ENCODE measurements around the gene C1QL1.

The C1QL1 gene

GRCh38 chr17:44967907-44968224, 237 bp downstream of the C1QL1 start:
- TF ChIP-seq REST (IDR thresholded peaks at IDR 0.05; ENCODE audit: insufficient read depth in 1 of 2, low read depth in 2 of 2, low read length in 2 of 2) (no peak), SIN3A (IDR thresholded peaks at IDR 0.05; ENCODE audit: borderline replicate concordance, insufficient read depth, low read length) (no peak), FOXP2 (optimal IDR thresholded peaks at IDR 0.05; ENCODE audit: borderline replicate concordance, extremely low read depth, extremely low read length, insufficient read depth) (no peak), POLR2AphosphoS5 (IDR thresholded peaks at IDR 0.05; ENCODE audit: low read depth, low read length) (no peak), TAF1 (IDR thresholded peaks at IDR 0.05; ENCODE audit: borderline replicate concordance, insufficient read depth, low read length) (no peak)

- TF ChIP-seq REST (IDR thresholded peaks at IDR 0.05; ENCODE audit: insufficient read depth in 1 of 2, low read depth in 2 of 2, low read length in 2 of 2) (no peak), TAF1 (IDR thresholded peaks at IDR 0.05; ENCODE audit: borderline replicate concordance, insufficient read depth, low read length) (no peak), SIN3A (IDR thresholded peaks at IDR 0.05; ENCODE audit: borderline replicate concordance, insufficient read depth, low read length) (no peak), POLR2AphosphoS5 (IDR thresholded peaks at IDR 0.05; ENCODE audit: low read depth, low read length) (no peak), FOXP2 (optimal IDR thresholded peaks at IDR 0.05; ENCODE audit: borderline replicate concordance, extremely low read depth, extremely low read length, insufficient read depth) (no peak)
Measured at GRCh38 chr17:44967026-44967906, 837 bp downstream of the C1QL1 start.

GRCh38 chr17:44966348-44967025, 1.6 kb downstream of the C1QL1 start:
- TF ChIP-seq TAF1 (IDR thresholded peaks at IDR 0.05; ENCODE audit: borderline replicate concordance, insufficient read depth, low read length) (no peak), REST (IDR thresholded peaks at IDR 0.05; ENCODE audit: insufficient read depth in 1 of 2, low read depth in 2 of 2, low read length in 2 of 2) (no peak), FOXP2 (optimal IDR thresholded peaks at IDR 0.05; ENCODE audit: borderline replicate concordance, extremely low read depth, extremely low read length, insufficient read depth) (no peak), SIN3A (IDR thresholded peaks at IDR 0.05; ENCODE audit: borderline replicate concordance, insufficient read depth, low read length) (no peak), POLR2AphosphoS5 (IDR thresholded peaks at IDR 0.05; ENCODE audit: low read depth, low read length) (no peak)

GRCh38 chr17:44965481-44966234, 2.4 kb downstream of the C1QL1 start:
- no peak for TF ChIP-seq POLR2AphosphoS5 (IDR thresholded peaks at IDR 0.05; ENCODE audit: low read depth, low read length)
- TF ChIP-seq TAF1 (IDR thresholded peaks at IDR 0.05; ENCODE audit: borderline replicate concordance, insufficient read depth, low read length): no peak
- no peak for TF ChIP-seq REST (IDR thresholded peaks at IDR 0.05; ENCODE audit: insufficient read depth in 1 of 2, low read depth in 2 of 2, low read length in 2 of 2)
- no peak for TF ChIP-seq SIN3A (IDR thresholded peaks at IDR 0.05; ENCODE audit: borderline replicate concordance, insufficient read depth, low read length)

Measured in PFSK-1 (cell line).